ENCODE data around the gene MRPL37.

The MRPL37 gene

GRCh38 chr1:54244655-54245054, 44.7 kb downstream of the MRPL37 start:
- peaks cover under 1 to 30% (median 11%) of the 10 kb centered on the region in 10 experiments; a peak in 19 of 20 replicates for H3K4me1 ChIP-seq
- no peaks in the 10 kb centered on the region for H3K9me3 ChIP-seq (replicated peaks in 1 of 11)
- H3K4me2 ChIP-seq: no peak overlapping the region
- peaks cover 17 to 92% (median 84%) of the 10 kb centered on the region in 11 experiments for H3K36me3 ChIP-seq
- no peak for TF ChIP-seq Cebpa-rat (IDR thresholded peaks at IDR 0.05)
- H3K27ac ChIP-seq: no peak overlapping the region
- no peak overlapping the region for H3K9ac ChIP-seq
- H4K20me1 ChIP-seq: peaks cover 0 to 30% (median 0%) of the 10 kb centered on the region in 11 experiments; a peak in 5 of 22 replicates
- no peaks in the 10 kb centered on the region for H3K27me3 ChIP-seq
- H3K4me3 ChIP-seq: no peak overlapping the region

DNA sequence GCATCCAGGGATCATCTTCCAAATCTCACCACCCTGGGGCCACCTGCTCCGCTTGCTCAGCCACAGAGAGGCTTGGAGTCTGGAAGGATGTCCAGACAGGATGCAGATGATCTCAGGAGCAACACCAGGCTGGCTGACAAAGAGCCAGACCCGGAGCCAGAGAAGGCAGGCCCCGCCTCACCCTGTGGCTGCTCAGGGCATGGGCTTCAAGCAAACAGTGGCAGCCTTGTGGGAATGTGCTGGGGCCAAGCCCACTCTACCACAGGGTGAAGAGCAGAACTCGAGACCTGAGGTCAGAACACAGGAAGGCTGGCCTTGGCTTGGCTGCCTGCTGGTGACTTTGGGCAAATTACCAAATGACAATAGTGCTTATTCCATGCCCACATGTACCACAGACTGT, 45.5 kb downstream of the MRPL37 start:
- Histone ChIP-seq H3K4me1 (peaks cover 0 to 34% (median 12%) of the 10 kb centered on the region in 10 experiments; a peak in 16 of 20 replicates), H4K20me1 (peaks cover 0 to 30% (median 2%) of the 10 kb centered on the region in 11 experiments; a peak in 5 of 22 replicates), H3K4me2 (no peak overlapping the region), H3K4me3 (no peak overlapping the region), H3K36me3 (peaks cover 21 to 93% (median 83%) of the 10 kb centered on the region in 11 experiments), H3K9ac (no peak overlapping the region), H3K9me3 (replicated peaks in 1 of 11) (no peaks in the 10 kb centered on the region), H3K27ac (no peak overlapping the region), H3K27me3 (no peaks in the 10 kb centered on the region)
- no peak for TF ChIP-seq Cebpa-rat (IDR thresholded peaks at IDR 0.05)

DNA sequence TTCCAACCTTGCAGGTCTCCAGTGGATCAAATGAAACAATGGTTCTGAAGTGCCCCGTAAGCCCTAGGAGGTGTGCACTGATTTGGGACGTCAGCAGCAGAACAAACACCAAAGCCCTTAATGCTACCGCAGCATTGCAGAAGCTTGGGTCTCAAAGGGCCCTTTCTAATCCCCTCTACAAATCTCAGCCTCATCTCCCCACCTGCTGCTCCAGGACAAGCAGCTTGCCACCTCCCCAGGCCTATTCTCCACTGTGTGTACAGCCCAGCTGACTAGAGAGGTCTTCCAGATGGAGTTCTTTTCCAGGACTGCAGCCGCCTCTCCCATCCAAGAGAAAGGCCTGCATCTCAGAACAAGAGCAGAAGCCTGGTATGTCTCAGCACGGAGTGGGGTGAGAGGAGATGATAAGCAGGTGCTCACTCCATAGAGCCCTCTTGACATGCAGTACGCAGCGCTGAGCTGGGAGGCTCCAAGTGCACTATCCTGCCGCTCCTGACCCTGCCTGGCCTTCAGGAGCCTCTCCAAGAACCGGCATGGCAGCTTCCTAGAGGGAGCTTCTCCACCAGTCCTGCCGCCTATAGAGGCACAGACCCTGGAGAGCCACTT, 46.3 kb downstream of the MRPL37 start:
- Histone ChIP-seq H3K36me3 (peaks cover 27 to 93% (median 84%) of the 10 kb centered on the region in 11 experiments), H3K27ac (no peak overlapping the region), H3K4me3 (no peak overlapping the region), H3K9me3 (replicated peaks in 1 of 11) (no peaks in the 10 kb centered on the region), H3K9ac (no peak overlapping the region), H4K20me1 (peaks cover 0 to 36% (median 3%) of the 10 kb centered on the region in 11 experiments; a peak in 6 of 22 replicates), H3K4me2 (no peak overlapping the region), H3K27me3 (no peaks in the 10 kb centered on the region), H3K4me1 (peaks cover 0 to 32% (median 13%) of the 10 kb centered on the region in 10 experiments; a peak in 17 of 20 replicates)
- TF ChIP-seq Cebpa-rat (IDR thresholded peaks at IDR 0.05): no peak

DNA sequence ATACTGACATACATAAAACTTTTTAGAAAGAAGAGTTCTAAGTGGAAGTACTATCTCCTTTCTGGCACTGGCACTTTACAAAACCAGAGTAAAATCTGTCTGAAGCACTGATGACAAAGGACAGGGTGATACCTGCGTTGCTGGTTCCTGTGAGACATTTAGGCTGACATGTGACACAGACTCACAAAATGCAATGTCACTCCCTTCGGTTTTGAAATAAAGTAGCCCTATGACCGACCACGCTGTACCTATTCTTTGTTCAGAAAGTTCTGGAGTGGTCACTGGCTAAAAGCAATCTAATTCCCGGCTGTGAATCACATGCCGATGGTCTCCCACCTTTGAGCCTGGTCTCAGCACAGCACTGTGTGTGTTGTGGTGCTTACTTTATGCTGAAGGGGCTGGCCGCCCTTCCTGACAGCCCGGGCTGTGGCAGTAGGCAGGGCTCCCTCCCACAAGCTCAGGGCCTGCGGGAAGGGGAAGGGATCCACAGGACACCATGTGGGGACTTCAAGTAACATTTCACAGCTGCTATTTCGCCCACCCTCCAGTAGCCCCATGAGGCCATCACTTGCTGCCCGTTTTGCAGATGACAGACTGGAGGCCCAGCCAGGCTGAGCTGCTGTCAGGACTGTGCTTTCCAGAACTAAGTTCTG, 48.0 kb downstream of the MRPL37 start:
- TF ChIP-seq Cebpa-rat (IDR thresholded peaks at IDR 0.05): no peak
- no peak overlapping the region; a peak in 1 of 22 replicates for H3K9ac ChIP-seq
- H3K9me3 ChIP-seq (replicated peaks in 1 of 11): no peaks in the 10 kb centered on the region
- no peak overlapping the region for H3K4me3 ChIP-seq
- H3K27me3 ChIP-seq: no peaks in the 10 kb centered on the region
- H4K20me1 ChIP-seq: peaks cover 0 to 54% (median 8%) of the 10 kb centered on the region in 11 experiments; a peak in 15 of 22 replicates
- H3K4me1 ChIP-seq: peaks cover 0 to 34% (median 18%) of the 10 kb centered on the region in 10 experiments; a peak in 18 of 20 replicates
- H3K27ac ChIP-seq: peak overlapping the region in 4 of 11 experiments; percentile 2 to 21 (median 13); a peak in 1 of 22 replicates
- peaks cover 30 to 87% (median 79%) of the 10 kb centered on the region in 11 experiments for H3K36me3 ChIP-seq
- no peak overlapping the region for H3K4me2 ChIP-seq

- TF ChIP-seq Cebpa-rat (IDR thresholded peaks at IDR 0.05): no peak
- H3K36me3 ChIP-seq: peaks cover 29 to 78% (median 70%) of the 10 kb centered on the region in 11 experiments
- H3K27me3 ChIP-seq: no peaks in the 10 kb centered on the region
- H3K4me1 ChIP-seq: peaks cover 8 to 44% (median 28%) of the 10 kb centered on the region in 10 experiments
- no peaks in the 10 kb centered on the region for H3K9me3 ChIP-seq (replicated peaks in 1 of 11)
- no peak overlapping the region for H3K4me3 ChIP-seq
- no peak overlapping the region for H3K4me2 ChIP-seq
- H3K27ac ChIP-seq: peak overlapping the region in 2 of 11 experiments; percentile 22 to 28; a peak in 3 of 22 replicates
- H3K9ac ChIP-seq: peak overlapping the region in 1 of 11 experiments; percentile 17; a peak in 2 of 22 replicates
- peaks cover 4 to 63% (median 17%) of the 10 kb centered on the region in 11 experiments; a peak in 19 of 22 replicates for H4K20me1 ChIP-seq
Observed at GRCh38 chr1:54248966-54249365, 49.0 kb downstream of the MRPL37 start.

DNA sequence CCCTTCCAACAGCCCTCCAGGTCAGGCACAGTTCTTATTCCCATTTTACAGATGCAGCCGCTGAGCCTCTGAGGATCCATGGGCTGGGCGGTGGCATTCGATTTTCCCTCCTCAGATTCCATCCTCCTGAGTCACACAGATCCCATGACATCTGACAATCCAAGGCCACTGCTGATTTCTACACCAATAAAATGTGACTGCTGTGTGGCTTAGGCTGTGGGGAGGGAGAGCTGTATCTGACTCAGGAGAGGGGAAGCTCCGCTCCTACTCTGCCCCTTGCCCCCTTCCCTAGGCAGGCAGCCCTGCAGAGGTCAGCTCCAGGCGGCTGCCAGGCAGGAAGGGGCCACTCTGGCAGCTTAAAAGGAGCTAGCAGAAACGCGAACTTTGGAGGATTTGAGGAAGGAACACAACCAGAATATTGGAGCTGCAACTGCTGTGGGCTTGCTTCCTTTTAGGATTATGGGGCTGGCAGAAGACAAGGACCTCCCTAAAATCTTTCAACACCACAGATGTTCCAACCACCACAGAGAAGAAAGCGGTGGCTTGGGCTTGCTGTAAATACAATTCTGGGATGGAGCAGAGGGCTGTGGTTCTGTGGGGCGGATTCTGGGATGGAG, 50.0 kb downstream of the MRPL37 start:
- no peak overlapping the region; a peak in 1 of 22 replicates for H3K9ac ChIP-seq
- H3K4me1 ChIP-seq: peaks cover 16 to 53% (median 37%) of the 10 kb centered on the region in 10 experiments
- H3K36me3 ChIP-seq: peaks cover 29 to 72% (median 62%) of the 10 kb centered on the region in 11 experiments
- no peaks in the 10 kb centered on the region for H3K9me3 ChIP-seq (replicated peaks in 1 of 11)
- no peak overlapping the region for H3K4me2 ChIP-seq
- no peak for TF ChIP-seq Cebpa-rat (IDR thresholded peaks at IDR 0.05)
- no peaks in the 10 kb centered on the region for H3K27me3 ChIP-seq
- no peak overlapping the region for H3K27ac ChIP-seq
- H4K20me1 ChIP-seq: peaks cover 9 to 67% (median 23%) of the 10 kb centered on the region in 11 experiments; a peak in 19 of 22 replicates
- H3K4me3 ChIP-seq: no peak overlapping the region

DNA sequence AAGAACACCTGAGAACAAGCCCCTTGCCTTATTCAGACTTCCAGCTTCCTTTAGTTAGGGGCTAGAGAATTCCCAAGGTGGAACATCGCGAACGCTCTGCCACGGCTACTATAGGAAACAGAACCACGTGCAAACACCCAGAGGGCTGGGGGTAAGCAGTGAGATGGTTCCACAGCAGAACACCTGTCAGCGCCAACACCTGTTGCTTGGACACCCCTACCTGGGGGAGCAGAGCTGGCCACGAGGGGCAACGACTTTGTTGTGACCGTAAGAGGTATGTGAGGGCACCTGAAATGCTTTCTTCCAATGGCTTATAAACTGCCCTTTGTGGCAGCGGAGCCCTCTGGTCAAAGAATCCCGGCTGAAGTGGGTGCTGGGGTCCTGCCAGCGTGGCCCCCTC, 50.7 kb downstream of the MRPL37 start:
- Histone ChIP-seq H3K4me2 (no peak overlapping the region), H3K27ac (no peak overlapping the region), H3K9me3 (replicated peaks in 1 of 11) (no peaks in the 10 kb centered on the region), H3K4me1 (peaks cover 16 to 58% (median 38%) of the 10 kb centered on the region in 10 experiments), H3K27me3 (no peaks in the 10 kb centered on the region), H3K36me3 (peaks cover 29 to 66% (median 59%) of the 10 kb centered on the region in 11 experiments), H3K4me3 (no peak overlapping the region), H3K9ac (no peak overlapping the region), H4K20me1 (peaks cover 9 to 59% (median 23%) of the 10 kb centered on the region in 11 experiments; a peak in 19 of 22 replicates)
- TF ChIP-seq Cebpa-rat (IDR thresholded peaks at IDR 0.05): no peak

DNA sequence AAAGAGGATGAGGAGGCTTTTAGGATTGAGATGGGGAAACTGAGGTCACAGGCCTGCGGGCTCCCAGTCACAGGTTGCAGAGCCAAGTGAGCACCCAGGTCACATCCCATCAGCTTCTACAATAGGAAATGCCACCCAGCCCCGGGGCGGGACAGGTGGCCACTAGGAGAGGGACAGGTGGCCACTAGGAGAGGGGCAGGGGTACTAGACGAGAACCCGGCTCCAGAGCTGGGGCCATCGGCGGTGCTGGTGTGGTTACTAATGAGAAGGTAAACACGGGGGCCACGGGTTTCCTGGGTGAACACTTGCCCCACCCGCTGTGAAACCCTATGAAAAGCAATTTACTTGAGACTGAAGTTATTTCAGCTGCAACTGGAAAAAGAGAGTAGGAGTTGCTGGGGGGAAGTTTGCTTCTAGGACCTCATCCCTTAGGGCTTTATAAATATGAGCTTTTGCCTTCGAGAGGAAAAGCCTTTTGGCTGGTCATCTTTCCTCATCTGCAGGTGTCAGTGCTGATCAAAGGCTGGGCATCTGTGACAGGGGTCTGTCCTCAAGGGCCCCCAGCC, 52.5 kb downstream of the MRPL37 start:
- no peaks in the 10 kb centered on the region for H3K9me3 ChIP-seq (replicated peaks in 1 of 11)
- H3K4me2 ChIP-seq: peak overlapping the region in 10 of 11 experiments; percentile 75 to 96 (median 89); a peak in 16 of 22 replicates
- 0 out of 22 replicates have a peak overlapping the region, but pooled peaks of 1 of the 11 experiments have one; percentile 60 for H3K9ac ChIP-seq
- H3K4me3 ChIP-seq: no peak overlapping the region
- peaks cover 9 to 68% (median 23%) of the 10 kb centered on the region in 11 experiments; a peak in 19 of 22 replicates for H4K20me1 ChIP-seq
- no peak for TF ChIP-seq Cebpa-rat (IDR thresholded peaks at IDR 0.05)
- H3K36me3 ChIP-seq: peaks cover 35 to 63% (median 47%) of the 10 kb centered on the region in 11 experiments
- no peaks in the 10 kb centered on the region for H3K27me3 ChIP-seq
- H3K4me1 ChIP-seq: peaks cover 16 to 58% (median 38%) of the 10 kb centered on the region in 10 experiments
- H3K27ac ChIP-seq: peak overlapping the region in 4 of 11 experiments; percentile 5 to 76 (median 65); a peak in 6 of 22 replicates
